ENCODE data around the gene DIAPH3.

DNA sequence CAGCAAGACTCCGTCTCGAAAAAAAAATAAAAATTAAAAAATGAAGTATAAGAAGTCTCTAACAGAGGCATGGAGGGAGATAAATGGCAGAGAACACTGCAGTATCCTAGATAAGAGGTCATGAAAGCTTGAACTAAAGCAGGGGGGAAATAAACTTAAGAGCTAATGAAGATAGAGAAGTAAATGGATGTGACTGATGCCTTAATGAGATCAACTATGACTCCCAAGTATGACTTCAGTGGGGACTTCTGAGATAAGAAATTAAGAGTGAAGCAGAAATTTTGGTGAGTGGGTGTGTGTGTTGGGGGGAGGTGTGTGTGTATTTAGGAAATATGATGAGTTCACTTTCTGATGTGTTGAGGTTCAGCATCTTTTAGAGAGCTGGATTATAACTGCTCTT lies 55.1 kb downstream of the DIAPH3 start:
- no peak for TF ChIP-seq POLR2A (IDR thresholded peaks at IDR 0.05)
- TF ChIP-seq, protein P1, sequence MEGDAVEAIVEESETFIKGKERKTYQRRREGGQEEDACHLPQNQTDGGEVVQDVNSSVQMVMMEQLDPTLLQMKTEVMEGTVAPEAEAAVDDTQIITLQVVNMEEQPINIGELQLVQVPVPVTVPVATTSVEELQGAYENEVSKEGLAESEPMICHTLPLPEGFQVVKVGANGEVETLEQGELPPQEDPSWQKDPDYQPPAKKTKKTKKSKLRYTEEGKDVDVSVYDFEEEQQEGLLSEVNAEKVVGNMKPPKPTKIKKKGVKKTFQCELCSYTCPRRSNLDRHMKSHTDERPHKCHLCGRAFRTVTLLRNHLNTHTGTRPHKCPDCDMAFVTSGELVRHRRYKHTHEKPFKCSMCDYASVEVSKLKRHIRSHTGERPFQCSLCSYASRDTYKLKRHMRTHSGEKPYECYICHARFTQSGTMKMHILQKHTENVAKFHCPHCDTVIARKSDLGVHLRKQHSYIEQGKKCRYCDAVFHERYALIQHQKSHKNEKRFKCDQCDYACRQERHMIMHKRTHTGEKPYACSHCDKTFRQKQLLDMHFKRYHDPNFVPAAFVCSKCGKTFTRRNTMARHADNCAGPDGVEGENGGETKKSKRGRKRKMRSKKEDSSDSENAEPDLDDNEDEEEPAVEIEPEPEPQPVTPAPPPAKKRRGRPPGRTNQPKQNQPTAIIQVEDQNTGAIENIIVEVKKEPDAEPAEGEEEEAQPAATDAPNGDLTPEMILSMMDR (IDR thresholded peaks at IDR 0.05): no peak
